Effector memory CD8-positive, alpha-beta T cell (primary cell): ENCODE results near the gene ARMC5.
"Not testable (repeated sequence)": the region's sequence is repeated elsewhere in the genome, so short reads cannot be mapped to it uniquely, and the experiment has no call there.

Experiments used
- ATAC-seq: fragments of 150-1000 bp; cut with Tn5 transposase; replicated peaks from 2 replicates; pipeline ENCODE4 v1.10.0; 2021; ENCODE audit warnings: mild to moderate bottlenecking, moderate library complexity
- DNase-seq, 3 experiments: peaks; one replicate each; pipeline ENCODE4 v3.0.0; 2021
- H3K27ac Mint-ChIP-seq, 2 donors: one replicate each; pipeline ENCODE4 v1.8.0; 2022; ENCODE audit warnings: mild to moderate bottlenecking in 2 of 2, mixed read lengths in 2 of 2, moderate library complexity in 2 of 2
- H3K27me3 Mint-ChIP-seq, 2 donors: one replicate each; pipeline ENCODE4 v1.8.0; 2022; ENCODE audit warnings: mixed read lengths in 2 of 2
- H3K36me3 Mint-ChIP-seq: one replicate; pipeline ENCODE4 v1.8.0; 2022; ENCODE audit warnings: mild to moderate bottlenecking, moderate library complexity, mixed read lengths; ENCODE audit not compliant: insufficient read depth
- H3K4me1 Mint-ChIP-seq, 2 donors: one replicate each; pipeline ENCODE4 v1.8.0; 2022; ENCODE audit warnings: low read depth in 2 of 2, mixed read lengths in 2 of 2
- H3K4me3 Mint-ChIP-seq, 2 donors: one replicate each; pipeline ENCODE4 v1.8.0; 2022; ENCODE audit warnings: mild to moderate bottlenecking in 2 of 2, mixed read lengths in 2 of 2, moderate library complexity in 2 of 2
- H3K9me3 Mint-ChIP-seq, 2 donors: one replicate each; pipeline ENCODE4 v1.8.0; 2022; ENCODE audit warnings: mixed read lengths in 2 of 2

ARMC5 gene

GRCh38 chr16:31439519-31439918 is 19.8 kb upstream of the ARMC5 start:
- no peaks in the 10 kb centered on the region for H3K27me3 Mint-ChIP-seq
- no peaks in the 10 kb centered on the region for H3K9me3 Mint-ChIP-seq
- no peak for ATAC-seq
- no peak overlapping the region for H3K4me3 Mint-ChIP-seq
- peak overlapping the region in 1 of 2 donors; percentile 27 for H3K27ac Mint-ChIP-seq
- no peaks in the 10 kb centered on the region for H3K36me3 Mint-ChIP-seq
- H3K4me1 Mint-ChIP-seq, result peaks cover 15 to 17% of the 10 kb centered on the region in 2 donors
- no peak for DNase-seq

DNA sequence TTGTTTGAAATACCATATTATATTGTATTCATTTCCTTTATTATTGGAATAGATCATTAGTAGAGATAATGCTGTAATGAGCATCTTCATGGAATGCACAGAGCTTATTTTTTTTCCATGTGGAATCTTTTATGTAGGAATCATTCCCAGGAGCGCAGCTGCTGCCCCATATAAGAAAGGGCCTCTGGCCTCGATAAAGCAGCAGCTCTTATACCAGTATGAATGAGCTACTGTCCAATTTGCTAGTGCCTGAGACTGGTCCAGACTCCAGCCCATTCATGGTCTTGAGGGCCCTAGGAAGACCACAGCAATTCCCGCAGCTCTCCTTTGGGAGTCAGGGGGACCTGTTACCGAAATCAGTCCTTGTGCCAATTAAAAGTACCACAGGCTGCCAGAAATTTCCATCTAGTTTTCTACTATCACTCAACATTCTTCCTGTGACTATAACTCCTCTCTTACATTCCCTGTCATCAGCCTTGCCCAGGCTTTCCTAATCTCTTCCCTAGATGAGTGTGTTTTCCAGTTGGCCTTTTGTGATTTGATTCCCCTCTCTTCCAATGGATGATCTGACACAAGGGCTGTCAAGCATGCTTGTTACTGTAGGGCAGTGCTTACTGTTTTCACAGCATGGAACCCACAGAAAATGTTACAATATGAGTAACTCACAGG is 18.7 kb upstream of the ARMC5 start:
- no peaks in the 10 kb centered on the region for H3K9me3 Mint-ChIP-seq
- H3K27me3 Mint-ChIP-seq, result no peaks in the 10 kb centered on the region
- ATAC-seq, result no peak
- no peak overlapping the region for H3K4me3 Mint-ChIP-seq
- H3K27ac Mint-ChIP-seq, result no peak overlapping the region
- DNase-seq, result no peak
- no peaks in the 10 kb centered on the region for H3K36me3 Mint-ChIP-seq
- peaks cover 15 to 17% of the 10 kb centered on the region in 2 donors for H3K4me1 Mint-ChIP-seq

GRCh38 chr16:31441956-31442355 is 17.3 kb upstream of the ARMC5 start:
- no peak for DNase-seq
- Mint-ChIP-seq H3K27me3 (no peaks in the 10 kb centered on the region), H3K4me3 (peak overlapping the region; percentile 57 to 78), H3K4me1 (peaks cover 15 to 17% of the 10 kb centered on the region in 2 donors), H3K36me3 (no peaks in the 10 kb centered on the region), H3K27ac (peak overlapping the region in 1 of 2 donors; percentile 55), H3K9me3 (no peaks in the 10 kb centered on the region)
- ATAC-seq, result no peak

- DNase-seq, H3K4me1 Mint-ChIP-seq, H3K4me3 Mint-ChIP-seq, H3K27me3 Mint-ChIP-seq, H3K36me3 Mint-ChIP-seq, H3K27ac Mint-ChIP-seq, H3K9me3 Mint-ChIP-seq, ATAC-seq: not testable (repeated sequence)
Measured at GRCh38 chr16:31445931-31446330, 13.4 kb upstream of the ARMC5 start.

GRCh38 chr16:31451201-31451600 is 8.1 kb upstream of the ARMC5 start:
- Mint-ChIP-seq H3K4me1 (peaks cover 20 to 25% of the 10 kb centered on the region in 2 donors), H3K4me3 (no peak overlapping the region), H3K27me3 (no peaks in the 10 kb centered on the region), H3K9me3 (no peaks in the 10 kb centered on the region), H3K36me3 (peaks cover 6% of the 10 kb centered on the region), H3K27ac (peak overlapping the region in 1 of 2 donors; percentile 65)
- DNase-seq, result no peak
- ATAC-seq, result no peak

DNA sequence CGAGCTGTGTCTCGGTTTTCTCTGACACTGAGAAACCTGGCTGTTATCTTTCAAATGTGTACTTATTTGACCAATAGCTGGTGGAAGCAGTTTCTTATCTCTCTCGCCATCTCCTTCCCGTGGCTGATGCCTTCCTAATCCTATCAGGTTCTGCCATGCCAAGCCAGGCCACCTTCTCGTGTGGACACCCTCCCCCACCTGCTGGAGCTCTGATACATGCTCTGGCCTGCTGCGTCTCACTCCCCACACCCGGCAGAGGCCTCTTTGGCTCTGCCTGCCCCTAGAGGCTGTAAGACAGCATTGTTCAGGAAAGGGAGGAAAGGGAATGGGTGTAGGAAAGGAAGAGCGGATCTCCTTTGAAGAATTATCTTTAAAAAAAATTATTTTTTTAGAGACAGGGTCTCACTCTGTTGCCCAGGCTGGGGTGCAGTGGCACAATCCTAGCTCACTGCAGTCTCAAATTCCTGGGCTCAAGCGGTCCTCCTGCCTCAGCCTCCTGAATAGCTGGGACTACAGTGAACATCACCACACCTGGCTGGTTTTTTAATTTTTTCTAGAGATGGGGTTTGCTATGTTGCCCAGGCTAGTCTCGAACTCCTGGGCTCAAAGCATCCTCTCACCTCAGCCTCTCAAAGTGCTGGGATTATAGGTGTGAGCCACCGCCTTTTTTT is 7.5 kb upstream of the ARMC5 start:
- peaks cover 6% of the 10 kb centered on the region for H3K36me3 Mint-ChIP-seq
- DNase-seq (no peak), ATAC-seq (no peak)
- no peak overlapping the region for H3K4me3 Mint-ChIP-seq
- H3K27ac Mint-ChIP-seq, result peak overlapping the region; percentile 49 to 84
- no peaks in the 10 kb centered on the region for H3K9me3 Mint-ChIP-seq
- H3K27me3 Mint-ChIP-seq, result no peaks in the 10 kb centered on the region
- H3K4me1 Mint-ChIP-seq, result peaks cover 22 to 26% of the 10 kb centered on the region in 2 donors

- ATAC-seq (no peak), DNase-seq (no peak)
- H3K27ac Mint-ChIP-seq, result peak overlapping the region; percentile 49 to 84
- peaks cover 26 to 29% of the 10 kb centered on the region in 2 donors for H3K4me1 Mint-ChIP-seq
- no peak overlapping the region for H3K4me3 Mint-ChIP-seq
- H3K36me3 Mint-ChIP-seq, result peaks cover 6% of the 10 kb centered on the region
- H3K27me3 Mint-ChIP-seq, result no peaks in the 10 kb centered on the region
- no peaks in the 10 kb centered on the region for H3K9me3 Mint-ChIP-seq
Measured at GRCh38 chr16:31452631-31453106, 6.6 kb upstream of the ARMC5 start.

DNA sequence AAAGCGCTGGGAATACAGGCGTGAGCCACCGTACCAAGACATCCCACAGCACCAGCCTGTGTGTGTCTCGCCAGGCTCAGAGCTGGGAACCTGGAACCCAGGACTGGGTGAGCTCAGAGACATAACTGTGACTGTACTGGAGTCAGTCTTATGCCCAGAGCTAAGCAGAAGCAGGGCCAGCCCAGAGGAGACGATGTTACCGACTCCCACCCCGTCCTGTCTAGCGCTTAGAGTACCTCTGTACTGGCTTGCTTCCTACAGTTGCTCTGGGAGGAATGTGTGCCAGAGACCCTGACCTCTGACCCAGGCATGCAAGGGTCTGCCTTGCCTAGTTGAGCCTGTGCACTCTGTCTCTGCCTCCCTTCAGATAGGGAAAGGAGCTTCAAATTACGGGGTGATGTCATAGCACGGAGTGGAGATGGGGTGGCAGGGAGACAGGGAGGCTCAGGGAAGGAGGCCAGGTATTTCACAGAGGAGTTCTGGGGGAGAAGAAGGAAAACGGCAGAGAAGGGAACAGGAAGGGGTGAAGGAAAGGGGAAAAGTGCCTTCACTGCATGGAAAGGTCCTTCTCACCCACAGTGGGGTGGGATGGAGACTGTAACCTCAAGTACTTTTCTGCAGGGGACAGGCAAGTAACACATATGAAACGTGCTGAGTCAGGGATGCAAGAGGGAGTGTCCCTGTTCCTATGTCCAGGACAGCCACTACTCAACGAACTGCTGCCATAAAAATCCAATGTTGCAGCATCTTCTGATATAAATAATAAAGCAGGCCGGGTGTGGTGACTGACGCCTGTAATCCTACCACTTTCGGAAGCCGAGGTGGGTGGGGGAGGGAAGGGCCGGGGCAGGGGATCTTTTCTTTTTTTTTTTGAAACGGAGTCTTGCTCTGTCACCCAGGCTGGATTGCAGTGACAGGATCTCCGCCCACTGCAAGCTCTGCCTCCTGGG is 5.8 kb upstream of the ARMC5 start:
- ATAC-seq (no peak), DNase-seq (no peak)
- Mint-ChIP-seq H3K27me3 (no peaks in the 10 kb centered on the region), H3K27ac (no peak overlapping the region), H3K4me3 (no peak overlapping the region), H3K36me3 (peaks cover 14% of the 10 kb centered on the region), H3K9me3 (no peaks in the 10 kb centered on the region), H3K4me1 (peaks cover 33 to 35% of the 10 kb centered on the region in 2 donors)

DNA sequence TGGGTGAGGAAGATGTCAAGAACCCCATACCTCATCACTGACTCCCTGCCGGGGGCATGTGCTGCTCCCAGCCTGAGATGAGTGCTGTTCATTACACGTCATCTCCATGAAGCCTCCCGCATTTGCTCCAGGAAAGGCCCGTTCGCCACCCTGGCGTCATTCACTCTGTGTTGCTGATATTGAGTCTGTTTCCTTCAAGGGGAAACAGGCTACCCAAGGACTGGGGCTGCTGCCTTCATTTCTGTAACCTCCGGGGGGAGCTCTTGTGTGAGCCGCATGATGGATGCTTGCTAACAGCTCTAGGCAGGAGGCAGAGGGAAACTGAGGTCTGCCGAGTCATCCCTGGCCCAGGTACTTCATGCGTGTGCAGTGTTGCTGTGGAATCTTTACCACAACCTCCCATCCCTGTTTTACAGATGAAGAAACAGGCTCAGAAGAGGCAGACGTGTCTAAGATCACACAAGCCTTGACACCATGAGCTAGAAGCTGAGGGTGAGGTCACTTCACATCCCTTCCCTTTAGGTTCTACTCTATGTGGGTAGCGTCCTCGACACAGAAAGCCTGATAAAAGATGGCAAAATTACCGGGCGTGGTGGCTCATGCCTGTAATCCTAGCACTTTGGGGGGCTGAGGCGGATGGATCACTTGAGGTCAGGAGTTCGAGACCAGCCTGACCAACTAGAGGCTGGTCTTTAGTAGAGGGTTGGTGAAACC is 3.5 kb upstream of the ARMC5 start:
- ATAC-seq, result no peak
- Mint-ChIP-seq H3K27me3 (no peaks in the 10 kb centered on the region), H3K4me3 (peak overlapping the region; percentile 34 to 53), H3K4me1 (peaks cover 40 to 43% of the 10 kb centered on the region in 2 donors), H3K27ac (peak overlapping the region; percentile 72 to 73), H3K36me3 (peaks cover 25% of the 10 kb centered on the region), H3K9me3 (no peaks in the 10 kb centered on the region)
- peak in 1 of 3 experiments; percentile 23 for DNase-seq

- DNase-seq (no peak), ATAC-seq (no peak)
- H3K9me3 Mint-ChIP-seq, result no peaks in the 10 kb centered on the region
- peaks cover 37 to 43% of the 10 kb centered on the region in 2 donors for H3K4me1 Mint-ChIP-seq
- H3K36me3 Mint-ChIP-seq, result peaks cover 25% of the 10 kb centered on the region
- peak overlapping the region in 1 of 2 donors; percentile 89 for H3K4me3 Mint-ChIP-seq
- no peaks in the 10 kb centered on the region for H3K27me3 Mint-ChIP-seq
- H3K27ac Mint-ChIP-seq, result peak overlapping the region in 1 of 2 donors; percentile 73
Measured at GRCh38 chr16:31456988-31457360, 2.3 kb upstream of the ARMC5 start.

GRCh38 chr16:31458073-31458843 is 1.0 kb upstream of the ARMC5 start:
- DNase-seq, result peak; percentile 65 to 71 (median 69)
- Mint-ChIP-seq H3K9me3 (no peaks in the 10 kb centered on the region), H3K4me1 (peaks cover 37 to 43% of the 10 kb centered on the region in 2 donors), H3K27ac (peak overlapping the region; percentile 95 to 96), H3K36me3 (peaks cover 36% of the 10 kb centered on the region), H3K27me3 (no peaks in the 10 kb centered on the region), H3K4me3 (peak overlapping the region; percentile 89 to 91)
- peak; percentile 30 for ATAC-seq
